HCT116 (cell line): ENCODE results near the gene PUM1. TPM values are rescaled to one million over a fixed set of nuclear protein-coding genes. Genes with fewer than 3 reads are reported as not detected.

Source experiments
- ATAC-seq: fragments of 200-7000 bp; cut with Tn5 transposase; 2 replicates; pipeline ENCODE4 v1.9.1; 2020; ENCODE audit warnings: mild to moderate bottlenecking, moderate library complexity
- BruUV-seq: library from RNA; stranded (reverse); fragments of 400-500 nt; replicated peaks from 2 replicates; lab custom pipeline; 2021; lab: Mats Ljungman, UMichigan
- CTCF ChIA-PET: fragments of 300-600 bp; sonication (Branson Sonifier 250); formaldehyde crosslinking; loops from one replicate; lab custom pipeline; 2021; ENCODE audit warnings: antibody characterized with exemption; lab: Charles Lee
- POLR2A ChIA-PET: fragments of 300-600, 350-600 bp; sonication (Branson Sonifier 250); formaldehyde crosslinking; loops from one replicate; lab custom pipeline; 2021; ENCODE audit warnings: antibody characterized with exemption; lab: Charles Lee
- RAD21 ChIA-PET, 2 experiments: fragments of 300-600 bp; sonication (Branson Sonifier 250); formaldehyde crosslinking; loops; one replicate each; lab custom pipeline; 2023; ENCODE audit warnings: low total read pairs in 2 of 2; ENCODE audit not compliant: uncharacterized antibody in 2 of 2, unreplicated experiment in 2 of 2, low non-redundant PET in 1 of 2; lab: Charles Lee
- DNase-seq: peaks from one replicate; pipeline ENCODE4 v3.0.0-alpha.2; 2010; ENCODE audit warnings: low read depth, low spot score
- H2AFZ ChIP-seq: fragments of 200-600 bp; shearing (Covaris generic), sonication (generic); 2 replicates; pipeline ENCODE4 v1.6.1; 2017; ENCODE audit warnings: low read depth, mixed run types, mixed read lengths, antibody characterized with exemption, low read length; ENCODE audit not compliant: poor library complexity, severe bottlenecking
- H3K27ac ChIP-seq: 2 replicates; pipeline ENCODE4 v1.5.1; 2012; ENCODE audit warnings: low read depth, low read length
- H3K27me3 ChIP-seq: fragments of 200-600 bp; sonication (generic); 2 replicates; pipeline ENCODE4 v1.6.1; 2016; ENCODE audit warnings: mixed run types, low read length, mixed read lengths; ENCODE audit not compliant: insufficient read depth
- H3K36me3 ChIP-seq, 2 experiments: fragments of 200-500 bp in 1 of 2; fragments of 200-600 bp in 1 of 2; sonication (Bioruptor generic) in 1 of 2; sonication (generic) in 1 of 2; 2 replicates each; pipeline versions ENCODE4 v1.5.1 to v1.6.1; 2014 to 2016; ENCODE audit warnings: low read length in 2 of 2, inconsistent platforms in 1 of 2, mixed read lengths in 1 of 2, mixed run types in 1 of 2; ENCODE audit not compliant: insufficient read depth in 2 of 2, control insufficient read depth in 1 of 2
- H3K4me1 ChIP-seq, 2 experiments: fragments of 200-600 bp in 1 of 2; sonication (generic) in 1 of 2; 2 replicates each; pipeline versions ENCODE4 v1.5.1 to v1.6.1; 2012 to 2017; ENCODE audit warnings: low read length in 2 of 2, inconsistent platforms in 1 of 2, mild to moderate bottlenecking in 1 of 2, mixed read lengths in 1 of 2, mixed run types in 1 of 2, moderate library complexity in 1 of 2; ENCODE audit not compliant: insufficient read depth in 2 of 2, control insufficient read depth in 1 of 2
- H3K4me2 ChIP-seq: fragments of 200-600 bp; sonication (generic); 2 replicates; pipeline ENCODE4 v1.6.1; 2017; ENCODE audit warnings: mixed run types, low read length, mixed read lengths
- H3K4me3 ChIP-seq, 2 experiments: fragments of 200-600 bp in 1 of 2; sonication (generic) in 1 of 2; replicated peaks in 1 of 2; 2 replicates each; pipeline ENCODE4 v1.5.1; 2011 to 2016; ENCODE audit warnings: low read length in 2 of 2, control low read depth in 1 of 2, low read depth in 1 of 2, mild to moderate bottlenecking in 1 of 2, mixed read lengths in 1 of 2, mixed run types in 1 of 2
- H3K79me2 ChIP-seq: fragments of 200-600 bp; sonication (generic); 2 replicates; pipeline ENCODE4 v1.6.1; 2017; ENCODE audit warnings: mild to moderate bottlenecking, mixed run types, low read length, moderate library complexity, mixed read lengths; ENCODE audit not compliant: insufficient read depth
- H3K9ac ChIP-seq: fragments of 200-600 bp; sonication (generic); 2 replicates; pipeline ENCODE4 v1.6.1; 2016; ENCODE audit warnings: low read length, mixed read lengths
- H3K9me2 ChIP-seq: fragments of 200-600 bp; sonication (generic), shearing (Covaris generic); 2 replicates; pipeline ENCODE4 v1.6.1; 2017; ENCODE audit warnings: mixed run types, mild to moderate bottlenecking, moderate library complexity; ENCODE audit not compliant: insufficient read depth
- H3K9me3 ChIP-seq, 2 experiments: fragments of 200-500 bp in 1 of 2; fragments of 200-600 bp in 1 of 2; sonication (Bioruptor generic) in 1 of 2; sonication (generic) in 1 of 2; 2 replicates each; pipeline ENCODE4 v1.6.1; 2014 to 2017; ENCODE audit warnings: low read length in 2 of 2, mixed read lengths in 2 of 2, inconsistent platforms in 1 of 2, low read depth in 1 of 2, mild to moderate bottlenecking in 1 of 2, mixed run types in 1 of 2, moderate library complexity in 1 of 2; ENCODE audit not compliant: control insufficient read depth in 1 of 2, insufficient read depth in 1 of 2
- H4K20me1 ChIP-seq: fragments of 200-600 bp; sonication (generic), shearing (Covaris generic); 2 replicates; pipeline ENCODE4 v1.6.1; 2017; ENCODE audit warnings: mixed run types, mild to moderate bottlenecking, moderate library complexity; ENCODE audit not compliant: insufficient read depth
- CBX3 ChIP-seq: IDR thresholded peaks from 2 replicates; pipeline ENCODE4 v1.6.1; 2012; ENCODE audit warnings: low read depth
- EZH2phosphoT487 ChIP-seq: fragments of 200-600 bp; IDR thresholded peaks from 2 replicates; pipeline ENCODE4 v1.6.1; 2018; ENCODE audit warnings: antibody characterized with exemption, borderline replicate concordance
- JUND ChIP-seq: IDR thresholded peaks from 2 replicates; pipeline ENCODE4 v1.6.1; 2012
- SIN3A ChIP-seq: IDR thresholded peaks from 2 replicates; pipeline ENCODE4 v1.6.1; 2012; ENCODE audit warnings: low read depth
- SRF ChIP-seq: IDR thresholded peaks from 2 replicates; pipeline ENCODE4 v1.6.1; 2012; ENCODE audit warnings: low read depth
- TCF7L2 ChIP-seq: IDR thresholded peaks from 2 replicates; pipeline ENCODE4 v1.7.0; 2011; ENCODE audit warnings: borderline replicate concordance, inconsistent platforms; ENCODE audit not compliant: insufficient read depth, insufficient read length; ENCODE audit errors: extremely low read depth
- ZNF274 ChIP-seq: fragments of 200-500 bp; sonication (Bioruptor generic); IDR thresholded peaks from 2 replicates; pipeline ENCODE4 v1.6.1; 2014; ENCODE audit warnings: mild to moderate bottlenecking, low read depth, low read length, inconsistent platforms
- intact Hi-C: fragments of 100-400 bp; cut with micrococcal nuclease; formaldehyde crosslinking; loops from 2 replicates; pipeline ENCODE4 v1.10.0; 2022
- total RNA-seq: library from RNA; stranded (reverse); gene quantifications from one replicate; pipeline ENCODE4 v1.2.1, GENCODE V29; 2021; ENCODE audit not compliant: unreplicated experiment
- TF ChIP-seq, protein P1 (sequence below): IDR thresholded peaks from 2 replicates; pipeline ENCODE4 v1.6.1; 2012; ENCODE audit warnings: low read depth
- TF ChIP-seq, protein P2 (sequence below): IDR thresholded peaks from 2 replicates; pipeline ENCODE4 v1.6.1; 2011; ENCODE audit warnings: mild to moderate bottlenecking, low read length, moderate library complexity; ENCODE audit not compliant: insufficient replicate concordance; ENCODE audit errors: extremely low read depth

The PUM1 gene
- total RNA-seq, 1 experiment from 2014 or later = 113 TPM

DNA sequence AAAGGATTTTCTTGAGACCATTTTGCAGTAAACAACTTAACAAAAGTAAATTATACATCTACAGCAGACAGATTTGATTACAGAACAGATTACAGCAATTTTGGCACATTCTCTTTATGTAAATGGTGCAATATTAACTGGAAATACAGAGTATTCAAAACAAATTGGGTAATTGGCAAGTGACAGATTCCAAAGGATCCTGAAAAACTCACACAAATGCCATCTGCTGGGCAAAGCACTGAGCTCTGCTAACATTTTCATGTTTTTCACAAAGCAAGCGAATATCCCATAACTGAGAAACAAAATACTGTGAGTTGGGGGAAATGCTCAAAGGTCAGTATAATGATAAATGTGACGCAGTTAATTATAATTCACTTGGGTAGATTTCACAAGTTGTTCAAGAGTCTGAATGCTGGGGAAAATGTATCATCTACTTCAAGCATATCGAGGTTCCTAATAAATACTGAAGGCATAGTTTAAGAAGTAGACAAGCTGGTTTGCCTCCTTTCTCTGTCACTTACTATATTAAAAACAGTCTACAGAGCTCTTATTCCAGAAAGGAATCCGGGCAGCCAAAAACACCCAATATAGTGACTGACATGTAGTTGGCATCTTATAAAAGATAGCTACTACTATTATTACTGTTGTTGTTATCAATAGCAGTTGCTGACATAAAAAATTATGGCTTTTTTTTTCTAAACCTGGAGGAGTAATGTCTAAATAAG lies 81.2 kb downstream of the PUM1 start:
- intact Hi-C loops = no loop called here

More for the DNA sequence above, 81.2 kb downstream of the PUM1 start:
- H3K9ac ChIP-seq = no peak overlapping the region
- no peak for TF ChIP-seq SRF
- TF ChIP-seq JUND = no peak
- no peak for TF ChIP-seq EZH2phosphoT487
- no peak for TF ChIP-seq CBX3
- TF ChIP-seq TCF7L2 = no peak
- TF ChIP-seq, protein P1, sequence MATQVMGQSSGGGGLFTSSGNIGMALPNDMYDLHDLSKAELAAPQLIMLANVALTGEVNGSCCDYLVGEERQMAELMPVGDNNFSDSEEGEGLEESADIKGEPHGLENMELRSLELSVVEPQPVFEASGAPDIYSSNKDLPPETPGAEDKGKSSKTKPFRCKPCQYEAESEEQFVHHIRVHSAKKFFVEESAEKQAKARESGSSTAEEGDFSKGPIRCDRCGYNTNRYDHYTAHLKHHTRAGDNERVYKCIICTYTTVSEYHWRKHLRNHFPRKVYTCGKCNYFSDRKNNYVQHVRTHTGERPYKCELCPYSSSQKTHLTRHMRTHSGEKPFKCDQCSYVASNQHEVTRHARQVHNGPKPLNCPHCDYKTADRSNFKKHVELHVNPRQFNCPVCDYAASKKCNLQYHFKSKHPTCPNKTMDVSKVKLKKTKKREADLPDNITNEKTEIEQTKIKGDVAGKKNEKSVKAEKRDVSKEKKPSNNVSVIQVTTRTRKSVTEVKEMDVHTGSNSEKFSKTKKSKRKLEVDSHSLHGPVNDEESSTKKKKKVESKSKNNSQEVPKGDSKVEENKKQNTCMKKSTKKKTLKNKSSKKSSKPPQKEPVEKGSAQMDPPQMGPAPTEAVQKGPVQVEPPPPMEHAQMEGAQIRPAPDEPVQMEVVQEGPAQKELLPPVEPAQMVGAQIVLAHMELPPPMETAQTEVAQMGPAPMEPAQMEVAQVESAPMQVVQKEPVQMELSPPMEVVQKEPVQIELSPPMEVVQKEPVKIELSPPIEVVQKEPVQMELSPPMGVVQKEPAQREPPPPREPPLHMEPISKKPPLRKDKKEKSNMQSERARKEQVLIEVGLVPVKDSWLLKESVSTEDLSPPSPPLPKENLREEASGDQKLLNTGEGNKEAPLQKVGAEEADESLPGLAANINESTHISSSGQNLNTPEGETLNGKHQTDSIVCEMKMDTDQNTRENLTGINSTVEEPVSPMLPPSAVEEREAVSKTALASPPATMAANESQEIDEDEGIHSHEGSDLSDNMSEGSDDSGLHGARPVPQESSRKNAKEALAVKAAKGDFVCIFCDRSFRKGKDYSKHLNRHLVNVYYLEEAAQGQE = no peak
- TF ChIP-seq, protein P2, sequence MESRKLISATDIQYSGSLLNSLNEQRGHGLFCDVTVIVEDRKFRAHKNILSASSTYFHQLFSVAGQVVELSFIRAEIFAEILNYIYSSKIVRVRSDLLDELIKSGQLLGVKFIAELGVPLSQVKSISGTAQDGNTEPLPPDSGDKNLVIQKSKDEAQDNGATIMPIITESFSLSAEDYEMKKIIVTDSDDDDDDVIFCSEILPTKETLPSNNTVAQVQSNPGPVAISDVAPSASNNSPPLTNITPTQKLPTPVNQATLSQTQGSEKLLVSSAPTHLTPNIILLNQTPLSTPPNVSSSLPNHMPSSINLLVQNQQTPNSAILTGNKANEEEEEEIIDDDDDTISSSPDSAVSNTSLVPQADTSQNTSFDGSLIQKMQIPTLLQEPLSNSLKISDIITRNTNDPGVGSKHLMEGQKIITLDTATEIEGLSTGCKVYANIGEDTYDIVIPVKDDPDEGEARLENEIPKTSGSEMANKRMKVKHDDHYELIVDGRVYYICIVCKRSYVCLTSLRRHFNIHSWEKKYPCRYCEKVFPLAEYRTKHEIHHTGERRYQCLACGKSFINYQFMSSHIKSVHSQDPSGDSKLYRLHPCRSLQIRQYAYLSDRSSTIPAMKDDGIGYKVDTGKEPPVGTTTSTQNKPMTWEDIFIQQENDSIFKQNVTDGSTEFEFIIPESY = no peak
- no peak for TF ChIP-seq ZNF274
- TF ChIP-seq SIN3A = no peak
- H3K4me3 ChIP-seq = no peak overlapping the region
- POLR2A ChIA-PET = no interaction called here
- no peaks in the 10 kb centered on the region for H3K9me3 ChIP-seq
- ATAC-seq = no peak
- no peak overlapping the region for H2AFZ ChIP-seq
- H3K79me2 ChIP-seq = peaks cover 98% of the 10 kb centered on the region
- H3K36me3 ChIP-seq = peaks cover 10 to 16% of the 10 kb centered on the region in 2 experiments; a peak in 3 of 4 replicates
- H3K4me2 ChIP-seq = no peak overlapping the region
- H4K20me1 ChIP-seq = peaks cover 24% of the 10 kb centered on the region; the same call in 1 of the 2 replicates
- RAD21 ChIA-PET = no interaction called here
- no peaks in the 10 kb centered on the region for H3K9me2 ChIP-seq
- DNase-seq = no peak
- H3K27ac ChIP-seq = no peak overlapping the region
- no peaks in the 10 kb centered on the region for H3K27me3 ChIP-seq
- CTCF ChIA-PET = no interaction called here
- no TSS peak for BruUV-seq
- H3K4me1 ChIP-seq = no peaks in the 10 kb centered on the region
